Right ventricle myocardium superior (tissue), 1 donor: ENCODE results near the gene SLC38A3. TPM values are rescaled to one million over a fixed set of nuclear protein-coding genes. Genes with fewer than 3 reads are reported as not detected.
"Not testable (repeated sequence)": the region's sequence is repeated elsewhere in the genome, so short reads cannot be mapped to it uniquely, and the experiment has no call there.

ENCODE experiments used
- ATAC-seq: fragments of 200-7000 bp; cut with Tn5 transposase; one replicate; pipeline ENCODE4 v1.9.1; 2020; ENCODE audit warnings: mild to moderate bottlenecking; ENCODE audit not compliant: poor library complexity
- DNase-seq: peaks from one replicate; pipeline ENCODE4 v3.0.0-alpha.2; 2020
- intact Hi-C: fragments of 100-400 bp; cut with DNase I; formaldehyde crosslinking; loops from one replicate; pipeline ENCODE4 v1.11.2; 2022
- total RNA-seq: library from RNA; stranded (reverse); fragmentation: NEBNext Ultra II Directional; extraction: Animal tissue kit (Norgen Biotek cat#: 25700); gene quantifications from one replicate; pipeline ENCODE4 v1.2.1, GENCODE V29; 2021
- donor health status: DM: no; HTN: yes; CAD: no; lungs with severe emphysema.

Gene SLC38A3
- total RNA-seq, 1 donor from 2014 or later: 10.6 TPM

GRCh38 chr3:50221411-50222168 is 16.5 kb downstream of the SLC38A3 start:
- intact Hi-C loops: no loop called here
- DNase-seq (no peak), ATAC-seq (no peak)

GRCh38 chr3:50222169-50222528 is 17.1 kb downstream of the SLC38A3 start:
- intact Hi-C loops: no loop called here
- DNase-seq (no peak), ATAC-seq (no peak)

GRCh38 chr3:50224639-50225038 is 19.6 kb downstream of the SLC38A3 start:
- no peak for DNase-seq
- no peak for ATAC-seq
- intact Hi-C loops: no loop called here

GRCh38 chr3:50226888-50227389 is 21.9 kb downstream of the SLC38A3 start:
- intact Hi-C loops: loop anchor here (2.0 kb wide), 1 partner anchor 34 kb away; no protein-coding TSS in a partner anchor
- DNase-seq (no peak), ATAC-seq (peak; percentile 36)

- DNase-seq (peak; percentile 96), ATAC-seq (peak; percentile 94)
- intact Hi-C loops: loop anchor here (2.0 kb wide), 1 partner anchor 35 kb away; no protein-coding TSS in a partner anchor
These were observed 22.5 kb downstream of the SLC38A3 start for GRCh38 chr3:50227390-50228183.

- DNase-seq, ATAC-seq, intact Hi-C loops: not testable (repeated sequence)
These were observed 23.2 kb downstream of the SLC38A3 start for GRCh38 chr3:50228184-50228763.

GRCh38 chr3:50229490-50229889 is 24.4 kb downstream of the SLC38A3 start:
- DNase-seq: no peak
- intact Hi-C loops: no loop called here
- no peak for ATAC-seq

- intact Hi-C loops: loop anchor here (2.0 kb wide), 1 partner anchor 41 kb away; no protein-coding TSS in a partner anchor
- no peak for ATAC-seq
- DNase-seq: no peak
These were observed 25.2 kb downstream of the SLC38A3 start for GRCh38 chr3:50230104-50230793.

GRCh38 chr3:50230794-50231125 is 25.7 kb downstream of the SLC38A3 start:
- DNase-seq (no peak), ATAC-seq (no peak)
- intact Hi-C loops: loop anchor here (2.0 kb wide), 1 partner anchor 40 kb away; no protein-coding TSS in a partner anchor

GRCh38 chr3:50231581-50231980 is 26.5 kb downstream of the SLC38A3 start:
- ATAC-seq (no peak), DNase-seq (no peak)
- intact Hi-C loops: loop anchor here (2.0 kb wide), 1 partner anchor 39 kb away; no protein-coding TSS in a partner anchor

GRCh38 chr3:50232303-50232702 is 27.2 kb downstream of the SLC38A3 start:
- intact Hi-C loops: no loop called here
- no peak for ATAC-seq
- no peak for DNase-seq

- DNase-seq (no peak), ATAC-seq (no peak)
- intact Hi-C loops: no loop called here
These were observed 28.1 kb downstream of the SLC38A3 start for GRCh38 chr3:50233176-50233575.

GRCh38 chr3:50235716-50236483 is 30.8 kb downstream of the SLC38A3 start, which contains the start of gene GNAI2:
GNAI2 (plus strand) TSS chr3:50236204; CDS start chr3:50236336, 132 bp downstream.
- DNase-seq: peak; percentile 99
- peak; percentile 90 for ATAC-seq
- intact Hi-C loops: no loop called here

GRCh38 chr3:50236484-50237132 is 31.5 kb downstream of the SLC38A3 start:
- no peak for DNase-seq
- intact Hi-C loops: no loop called here
- ATAC-seq: no peak

GRCh38 chr3:50237133-50237651 is 32.1 kb downstream of the SLC38A3 start:
- ATAC-seq: no peak
- intact Hi-C loops: no loop called here

GRCh38 chr3:50237754-50238548 is 32.9 kb downstream of the SLC38A3 start:
- ATAC-seq (peak; percentile 56), DNase-seq (peak; percentile 95)
- intact Hi-C loops: no loop called here

More at GRCh38 chr3:50237133-50237651, 32.1 kb downstream of the SLC38A3 start:
- peak; percentile 74 for DNase-seq
